Left ventricle myocardium superior (tissue), 1 donor: Measurements from ENCODE around the gene OR6V1. TPM values are rescaled to one million over a fixed set of nuclear protein-coding genes. Genes with fewer than 3 reads are reported as not detected.

Source experiments
- total RNA-seq: library from RNA; stranded (reverse); fragmentation: NEBNext Ultra II Directional; extraction: Animal tissue kit (Norgen Biotek cat#: 25700); gene quantifications from one replicate; pipeline ENCODE4 v1.2.1, GENCODE V29; 2021
- donor health status: DM: no; HTN: yes; CAD: no; lungs with severe emphysema.

The OR6V1 gene
- total RNA-seq, 1 donor from 2014 or later: not detected

Other genes starting within 250 kb of the OR6V1 start
- gene EPHB6, start 197.3 kb upstream of the OR6V1 start, total RNA-seq: 3.9 TPM
- 0.05 TPM for gene TRPV6, start 166.6 kb upstream of the OR6V1 start, total RNA-seq
- gene TRPV5, start 118.6 kb upstream of the OR6V1 start, total RNA-seq: not detected
- gene LLCFC1, start 112.9 kb upstream of the OR6V1 start, total RNA-seq: not detected
- gene KEL, start 90.0 kb upstream of the OR6V1 start, total RNA-seq: 0.27 TPM
- gene OR9A2, start 25.2 kb upstream of the OR6V1 start, total RNA-seq: not detected
- not detected for gene PIP, start 79.7 kb downstream of the OR6V1 start, total RNA-seq
- not detected for gene TAS2R39, start 131.1 kb downstream of the OR6V1 start, total RNA-seq
- not detected for gene TAS2R40, start 169.7 kb downstream of the OR6V1 start, total RNA-seq
- gene GSTK1, start 211.1 kb downstream of the OR6V1 start, total RNA-seq: 303 TPM
- gene TMEM139, start 232.6 kb downstream of the OR6V1 start, total RNA-seq: 20.3 TPM
- gene CASP2, start 236.0 kb downstream of the OR6V1 start, total RNA-seq: 12.6 TPM